HepG2 (cell line): Measurements from ENCODE around the gene CCNH. TPM values are rescaled to one million over a fixed set of nuclear protein-coding genes. Genes with fewer than 3 reads are reported as not detected.

Source experiments
- CENPT ChIP-seq: sonication (generic); formaldehyde crosslinking; IDR thresholded peaks from 2 replicates; pipeline ENCODE4 v1.8.0; 2022; ENCODE audit warnings: low read depth, mild to moderate bottlenecking, moderate library complexity, missing genetic modification reagents
- HCFC1 ChIP-seq: fragments of 150-350 bp; IDR thresholded peaks from 2 replicates; pipeline ENCODE4 v1.6.1; 2014; ENCODE audit warnings: low read depth, low read length
- HOMEZ ChIP-seq: IDR thresholded peaks from 2 replicates; pipeline ENCODE4 v1.6.1; 2016; ENCODE audit warnings: low read depth
- JARID2 ChIP-seq: sonication (generic); formaldehyde crosslinking; IDR thresholded peaks from 2 replicates; pipeline ENCODE4 v1.8.1; 2023; ENCODE audit warnings: missing genetic modification reagents, inconsistent platforms; ENCODE audit not compliant: insufficient replicate concordance
- POGZ ChIP-seq: sonication (generic); formaldehyde crosslinking; IDR thresholded peaks from 2 replicates; pipeline ENCODE4 v1.4.0; 2020; ENCODE audit warnings: mild to moderate bottlenecking, missing genetic modification reagents
- SMARCE1 ChIP-seq: fragments of 450-650 bp; IDR thresholded peaks from 2 replicates; pipeline ENCODE4 v1.6.1; 2017; ENCODE audit warnings: borderline replicate concordance
- TCF7L2 ChIP-seq: IDR thresholded peaks from 2 replicates; pipeline ENCODE4 v1.6.1; 2011; ENCODE audit warnings: mild to moderate bottlenecking, low read depth, low read length, moderate library complexity
- ZNF17 ChIP-seq: sonication (generic); formaldehyde crosslinking; IDR thresholded peaks from 2 replicates; pipeline ENCODE4 v1.5.0; 2020; ENCODE audit warnings: mild to moderate bottlenecking, missing genetic modification reagents
- ZNF205 ChIP-seq: IDR thresholded peaks from 2 replicates; pipeline ENCODE4 v1.6.1; 2018; ENCODE audit warnings: missing biosample characterization, missing genetic modification reagents
- ZNF281 ChIP-seq: sonication (generic); formaldehyde crosslinking; IDR thresholded peaks from 2 replicates; pipeline ENCODE4 v1.4.0; 2020; ENCODE audit warnings: missing genetic modification reagents, borderline replicate concordance
- ZNF3 ChIP-seq: IDR thresholded peaks from 2 replicates; pipeline ENCODE4 v1.7.0; 2017; ENCODE audit warnings: inconsistent platforms
- ZNF740 ChIP-seq: sonication (generic); formaldehyde crosslinking; IDR thresholded peaks from 2 replicates; pipeline ENCODE4 v1.4.0; 2020; ENCODE audit warnings: missing genetic modification reagents
- ZNF747 ChIP-seq: sonication (generic); formaldehyde crosslinking; IDR thresholded peaks from 2 replicates; pipeline ENCODE4 v1.8.1; 2023; ENCODE audit warnings: missing genetic modification reagents, mild to moderate bottlenecking, borderline replicate concordance
- polyA plus RNA-seq, 8 experiments: library from polyadenylated mRNA; depleted of rRNA in 3 of 8; stranded (reverse) in 7 of 8; unstranded in 1 of 8; fragments of >200 nt; fragmentation: Illumina TruSeq in 4 of 8; extraction: Trizol in 4 of 8; gene quantifications; 2 replicates each; pipeline versions ENCODE4 v1.2.1 to v1.2.3, GENCODE V29; 2011 to 2016; ENCODE audit warnings: low read depth in 4 of 8, missing spikeins in 1 of 8, mixed read lengths in 1 of 8; ENCODE audit not compliant: insufficient read depth in 1 of 8
- total RNA-seq, 5 experiments: library from RNA; depleted of rRNA; stranded (reverse); fragments of >200 nt; fragmentation: Illumina TruSeq; extraction: Trizol; gene quantifications; 2 replicates each; pipeline ENCODE4 v1.2.3, GENCODE V29; 2016; ENCODE audit warnings: low read depth in 1 of 5
- TF ChIP-seq, protein P1 (sequence below): sonication (generic); formaldehyde crosslinking; conservative IDR thresholded peaks from 2 replicates; pipeline ENCODE4 v1.4.0; 2020; ENCODE audit warnings: mild to moderate bottlenecking, missing genetic modification reagents, moderate library complexity
- TF ChIP-seq, protein P2 (sequence below): sonication (generic); formaldehyde crosslinking; IDR thresholded peaks from 2 replicates; pipeline ENCODE4 v1.5.1; 2020; ENCODE audit warnings: missing genetic modification reagents, mild to moderate bottlenecking, borderline replicate concordance
- TF ChIP-seq, protein P3 (sequence below): sonication (generic); formaldehyde crosslinking; IDR thresholded peaks from 2 replicates; pipeline ENCODE4 v1.5.1; 2020; ENCODE audit warnings: missing genetic modification reagents, mild to moderate bottlenecking, borderline replicate concordance
- TF ChIP-seq, protein P4 (sequence below): sonication (generic); formaldehyde crosslinking; IDR thresholded peaks from 2 replicates; pipeline ENCODE4 v1.5.0; 2020; ENCODE audit warnings: missing genetic modification reagents

CCNH gene
- total and polyA plus RNA-seq, 2 of the 13 experiments (the other 11 are each of a cell fraction or from before 2014, with no cell fraction given): 42.5 to 94.3 TPM

DNA sequence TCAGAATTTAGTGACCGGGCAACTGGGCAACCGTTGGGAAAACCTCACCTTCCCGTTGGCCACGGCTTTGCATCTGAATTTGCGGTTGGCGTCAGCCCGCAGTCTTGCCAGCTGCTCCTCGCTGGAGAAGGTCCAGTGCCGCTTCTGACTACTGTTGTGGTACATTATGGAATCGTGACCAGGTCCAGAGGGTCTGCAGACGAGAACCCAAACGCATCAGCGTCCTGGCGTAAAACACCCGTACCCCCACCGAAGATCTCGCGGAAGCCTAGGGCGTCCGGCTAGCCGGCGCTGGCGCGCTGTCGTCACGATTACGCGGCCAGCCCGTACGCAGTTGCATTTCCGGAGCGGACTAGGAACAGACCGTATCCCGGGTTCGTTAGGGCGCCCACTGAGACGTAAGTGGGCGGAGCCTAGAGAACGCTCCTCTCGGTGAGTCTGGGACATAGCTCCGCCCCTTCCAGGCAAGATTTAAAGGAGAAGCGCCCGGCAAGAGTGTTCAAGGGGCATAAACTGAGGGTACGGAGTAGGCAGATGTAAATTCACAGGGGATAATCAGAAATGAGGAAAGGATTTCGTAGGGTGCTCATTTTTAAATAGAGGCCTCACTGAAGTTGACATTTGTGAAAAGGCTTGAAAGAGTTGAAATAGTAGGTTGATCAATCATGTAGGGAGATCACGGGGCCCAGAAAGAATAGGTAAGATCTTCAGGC, at the start of gene CCNH (continued):
- TF ChIP-seq, protein P1, sequence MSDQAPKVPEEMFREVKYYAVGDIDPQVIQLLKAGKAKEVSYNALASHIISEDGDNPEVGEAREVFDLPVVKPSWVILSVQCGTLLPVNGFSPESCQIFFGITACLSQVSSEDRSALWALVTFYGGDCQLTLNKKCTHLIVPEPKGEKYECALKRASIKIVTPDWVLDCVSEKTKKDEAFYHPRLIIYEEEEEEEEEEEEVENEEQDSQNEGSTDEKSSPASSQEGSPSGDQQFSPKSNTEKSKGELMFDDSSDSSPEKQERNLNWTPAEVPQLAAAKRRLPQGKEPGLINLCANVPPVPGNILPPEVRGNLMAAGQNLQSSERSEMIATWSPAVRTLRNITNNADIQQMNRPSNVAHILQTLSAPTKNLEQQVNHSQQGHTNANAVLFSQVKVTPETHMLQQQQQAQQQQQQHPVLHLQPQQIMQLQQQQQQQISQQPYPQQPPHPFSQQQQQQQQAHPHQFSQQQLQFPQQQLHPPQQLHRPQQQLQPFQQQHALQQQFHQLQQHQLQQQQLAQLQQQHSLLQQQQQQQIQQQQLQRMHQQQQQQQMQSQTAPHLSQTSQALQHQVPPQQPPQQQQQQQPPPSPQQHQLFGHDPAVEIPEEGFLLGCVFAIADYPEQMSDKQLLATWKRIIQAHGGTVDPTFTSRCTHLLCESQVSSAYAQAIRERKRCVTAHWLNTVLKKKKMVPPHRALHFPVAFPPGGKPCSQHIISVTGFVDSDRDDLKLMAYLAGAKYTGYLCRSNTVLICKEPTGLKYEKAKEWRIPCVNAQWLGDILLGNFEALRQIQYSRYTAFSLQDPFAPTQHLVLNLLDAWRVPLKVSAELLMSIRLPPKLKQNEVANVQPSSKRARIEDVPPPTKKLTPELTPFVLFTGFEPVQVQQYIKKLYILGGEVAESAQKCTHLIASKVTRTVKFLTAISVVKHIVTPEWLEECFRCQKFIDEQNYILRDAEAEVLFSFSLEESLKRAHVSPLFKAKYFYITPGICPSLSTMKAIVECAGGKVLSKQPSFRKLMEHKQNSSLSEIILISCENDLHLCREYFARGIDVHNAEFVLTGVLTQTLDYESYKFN (CRISPR knock-in tag): no peak
- TF ChIP-seq, protein P2, sequence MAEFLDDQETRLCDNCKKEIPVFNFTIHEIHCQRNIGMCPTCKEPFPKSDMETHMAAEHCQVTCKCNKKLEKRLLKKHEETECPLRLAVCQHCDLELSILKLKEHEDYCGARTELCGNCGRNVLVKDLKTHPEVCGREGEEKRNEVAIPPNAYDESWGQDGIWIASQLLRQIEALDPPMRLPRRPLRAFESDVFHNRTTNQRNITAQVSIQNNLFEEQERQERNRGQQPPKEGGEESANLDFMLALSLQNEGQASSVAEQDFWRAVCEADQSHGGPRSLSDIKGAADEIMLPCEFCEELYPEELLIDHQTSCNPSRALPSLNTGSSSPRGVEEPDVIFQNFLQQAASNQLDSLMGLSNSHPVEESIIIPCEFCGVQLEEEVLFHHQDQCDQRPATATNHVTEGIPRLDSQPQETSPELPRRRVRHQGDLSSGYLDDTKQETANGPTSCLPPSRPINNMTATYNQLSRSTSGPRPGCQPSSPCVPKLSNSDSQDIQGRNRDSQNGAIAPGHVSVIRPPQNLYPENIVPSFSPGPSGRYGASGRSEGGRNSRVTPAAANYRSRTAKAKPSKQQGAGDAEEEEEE (CRISPR knock-in tag): no peak
- TF ChIP-seq ZNF3 (CRISPR knock-in tag) (no peak), HOMEZ (peak; percentile 84; the same call in 1 of the 2 replicates), TCF7L2 (no peak), JARID2 (no peak), SMARCE1 (no peak), ZNF740 (CRISPR knock-in tag) (no peak), ZNF205 (no peak), POGZ (CRISPR knock-in tag) (peak; percentile 95), ZNF747 (CRISPR knock-in tag) (no peak; the same call in 1 of the 2 replicates), CENPT (no peak), ZNF281 (CRISPR knock-in tag) (no peak), HCFC1 (no peak), ZNF17 (CRISPR knock-in tag) (no peak)
- TF ChIP-seq, protein P3, sequence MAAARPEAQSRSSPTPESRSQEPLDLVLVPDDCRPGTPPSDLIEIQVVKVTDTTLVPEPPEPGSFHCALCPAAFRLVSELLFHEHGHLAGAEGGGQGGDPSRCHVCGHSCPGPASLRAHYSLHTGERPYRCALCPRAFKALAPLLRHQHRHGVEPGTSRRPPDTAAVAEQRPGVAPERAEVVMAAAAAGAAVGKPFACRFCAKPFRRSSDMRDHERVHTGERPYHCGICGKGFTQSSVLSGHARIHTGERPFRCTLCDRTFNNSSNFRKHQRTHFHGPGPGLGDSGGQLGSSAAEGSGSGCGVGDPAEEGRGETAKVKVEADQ: 0 out of 2 replicates have a peak, but pooled peaks have one; percentile 28
- TF ChIP-seq, protein P4, sequence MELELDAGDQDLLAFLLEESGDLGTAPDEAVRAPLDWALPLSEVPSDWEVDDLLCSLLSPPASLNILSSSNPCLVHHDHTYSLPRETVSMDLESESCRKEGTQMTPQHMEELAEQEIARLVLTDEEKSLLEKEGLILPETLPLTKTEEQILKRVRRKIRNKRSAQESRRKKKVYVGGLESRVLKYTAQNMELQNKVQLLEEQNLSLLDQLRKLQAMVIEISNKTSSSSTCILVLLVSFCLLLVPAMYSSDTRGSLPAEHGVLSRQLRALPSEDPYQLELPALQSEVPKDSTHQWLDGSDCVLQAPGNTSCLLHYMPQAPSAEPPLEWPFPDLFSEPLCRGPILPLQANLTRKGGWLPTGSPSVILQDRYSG (CRISPR knock-in tag): no peak
